ENCODE results near the gene HAT1.

HAT1 gene

DNA sequence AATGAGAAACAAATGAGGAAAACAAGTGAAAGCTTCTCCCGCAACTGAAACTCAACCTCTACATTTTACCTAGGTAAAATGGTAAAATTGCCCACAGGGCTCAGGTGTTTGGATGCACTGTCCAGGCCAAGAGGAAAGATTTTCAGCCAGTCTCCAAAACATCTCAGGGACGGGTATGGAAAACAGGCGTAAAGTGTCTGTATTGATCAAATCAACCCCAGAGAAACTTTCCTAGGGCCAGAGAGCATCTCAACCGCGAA lies 361 bp upstream of the HAT1 start:
- WGBS (ENCODE audit: extremely low coverage, insufficient coverage, low lambda C conversion rate), result no CpG with 5 or more reads among the region's 5 CpGs

GRCh38 chr2:171923206-171923605 lies 945 bp downstream of the HAT1 start:
- peak overlapping the region; percentile 98 for H3K56ac ChIP-seq (ENCODE audit: low read length)
- no peak for DNase-seq
- no peaks in the 10 kb centered on the region for H3K36me3 ChIP-seq (ENCODE audit: control insufficient read depth, insufficient read depth, low read length)
- H2BK5ac ChIP-seq (ENCODE audit: low read length), result no peak overlapping the region
- peak overlapping the region; percentile 11 for H3K4me3 ChIP-seq (ENCODE audit: low read length)
- H3K79me1 ChIP-seq (ENCODE audit: low read length), result peaks cover 3% of the 10 kb centered on the region
- H3K4me2 ChIP-seq (ENCODE audit: low read length), result peak overlapping the region; percentile 23
- peak overlapping the region; percentile 94 for H3K9ac ChIP-seq (ENCODE audit: low read length)
- WGBS (ENCODE audit: extremely low coverage, insufficient coverage, low lambda C conversion rate), result no CpG with 5 or more reads among the region's 13 CpGs
- no peak overlapping the region for H2AK5ac ChIP-seq (ENCODE audit: low read length)
- no peak overlapping the region for H4K5ac ChIP-seq (ENCODE audit: low read length)
- no peaks in the 10 kb centered on the region for H3K4me1 ChIP-seq (ENCODE audit: control insufficient read depth, low read depth, low read length)
- H2BK15ac ChIP-seq (replicated peaks; ENCODE audit: low read depth), result no peak overlapping the region
- no peak overlapping the region for H4K8ac ChIP-seq (ENCODE audit: low read depth, low read length)
- no peak overlapping the region for H3K23ac ChIP-seq (ENCODE audit: low read length)
- H2BK120ac ChIP-seq (ENCODE audit: low read depth, low read length), result no peak overlapping the region
- H3K79me2 ChIP-seq (ENCODE audit: control insufficient read depth, insufficient read depth, low read length), result peaks cover 11% of the 10 kb centered on the region
- H3K18ac ChIP-seq (ENCODE audit: low read length), result no peak overlapping the region
- no peak overlapping the region for H3K27ac ChIP-seq (ENCODE audit: low read depth, low read length)
- no peak overlapping the region for H3K4ac ChIP-seq (ENCODE audit: low read depth, low read length)
- H3K27me3 ChIP-seq (ENCODE audit: insufficient read depth, low read length, poor library complexity), result no peaks in the 10 kb centered on the region

More for the DNA sequence above, 361 bp upstream of the HAT1 start:
- H2BK120ac ChIP-seq (ENCODE audit: low read depth, low read length), result no peak overlapping the region
- H3K79me1 ChIP-seq (ENCODE audit: low read length), result peaks cover 3% of the 10 kb centered on the region
- no peak overlapping the region for H3K4me3 ChIP-seq (ENCODE audit: low read length)
- no peak overlapping the region for H2BK15ac ChIP-seq (replicated peaks; ENCODE audit: low read depth)
- no peaks in the 10 kb centered on the region for H3K36me3 ChIP-seq (ENCODE audit: control insufficient read depth, insufficient read depth, low read length)
- no peak overlapping the region for H4K8ac ChIP-seq (ENCODE audit: low read depth, low read length)
- H4K5ac ChIP-seq (ENCODE audit: low read length), result no peak overlapping the region
- no peak overlapping the region for H3K27ac ChIP-seq (ENCODE audit: low read depth, low read length)
- H3K27me3 ChIP-seq (ENCODE audit: insufficient read depth, low read length, poor library complexity), result no peaks in the 10 kb centered on the region
- H3K79me2 ChIP-seq (ENCODE audit: control insufficient read depth, insufficient read depth, low read length), result peaks cover 11% of the 10 kb centered on the region
- no peak overlapping the region for H2BK5ac ChIP-seq (ENCODE audit: low read length)
- peak overlapping the region; percentile 27 for H3K9ac ChIP-seq (ENCODE audit: low read length)
- H3K4ac ChIP-seq (ENCODE audit: low read depth, low read length), result no peak overlapping the region
- no peaks in the 10 kb centered on the region for H3K4me1 ChIP-seq (ENCODE audit: control insufficient read depth, low read depth, low read length)
- H3K56ac ChIP-seq (ENCODE audit: low read length), result peak overlapping the region; percentile 45
- no peak overlapping the region for H2AK5ac ChIP-seq (ENCODE audit: low read length)
- no peak overlapping the region for H3K23ac ChIP-seq (ENCODE audit: low read length)
- no peak overlapping the region for H3K18ac ChIP-seq (ENCODE audit: low read length)
- H3K4me2 ChIP-seq (ENCODE audit: low read length), result peak overlapping the region; percentile 28
- DNase-seq, result no peak

GRCh38 chr2:171924170-171924942 lies 2.1 kb downstream of the HAT1 start:
- Histone ChIP-seq H3K4me2 (ENCODE audit: low read length) (no peak overlapping the region), H2BK15ac (replicated peaks; ENCODE audit: low read depth) (no peak overlapping the region), H3K23ac (ENCODE audit: low read length) (no peak overlapping the region), H3K4me3 (ENCODE audit: low read length) (no peak overlapping the region), H2BK120ac (ENCODE audit: low read depth, low read length) (no peak overlapping the region), H2AK5ac (ENCODE audit: low read length) (no peak overlapping the region), H3K36me3 (ENCODE audit: control insufficient read depth, insufficient read depth, low read length) (no peaks in the 10 kb centered on the region), H3K4ac (ENCODE audit: low read depth, low read length) (no peak overlapping the region), H3K27me3 (ENCODE audit: insufficient read depth, low read length, poor library complexity) (no peaks in the 10 kb centered on the region), H3K56ac (ENCODE audit: low read length) (no peak overlapping the region), H2BK5ac (ENCODE audit: low read length) (no peak overlapping the region), H3K79me1 (ENCODE audit: low read length) (peaks cover 3% of the 10 kb centered on the region), H3K79me2 (ENCODE audit: control insufficient read depth, insufficient read depth, low read length) (peaks cover 11% of the 10 kb centered on the region), H4K8ac (ENCODE audit: low read depth, low read length) (no peak overlapping the region), H3K18ac (ENCODE audit: low read length) (no peak overlapping the region), H3K27ac (ENCODE audit: low read depth, low read length) (no peak overlapping the region), H4K5ac (ENCODE audit: low read length) (no peak overlapping the region), H3K4me1 (ENCODE audit: control insufficient read depth, low read depth, low read length) (no peaks in the 10 kb centered on the region), H3K9ac (ENCODE audit: low read length) (no peak overlapping the region)
- no CpG with 5 or more reads among the region's 17 CpGs for WGBS (ENCODE audit: extremely low coverage, insufficient coverage, low lambda C conversion rate)
- DNase-seq, result peak; percentile 37

DNA sequence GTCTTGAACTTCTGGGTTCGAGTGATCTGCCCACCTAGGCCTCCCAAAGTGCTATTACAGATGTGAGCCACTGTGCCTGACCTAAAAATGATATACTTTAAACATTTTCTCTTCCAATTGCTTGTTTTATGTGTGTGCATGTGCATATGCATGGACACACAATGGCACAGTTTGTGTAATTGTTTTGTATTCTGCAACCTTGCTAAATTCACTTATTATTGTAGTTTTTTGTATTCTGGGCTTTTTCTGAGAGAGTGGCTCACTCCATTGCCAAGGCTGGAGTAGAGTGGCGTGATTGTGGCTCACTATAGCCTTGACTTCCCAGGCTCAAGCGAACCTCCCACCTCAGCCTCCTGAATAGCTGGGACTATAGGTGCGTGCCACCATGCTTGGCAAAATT lies 8.1 kb downstream of the HAT1 start:
- WGBS (ENCODE audit: extremely low coverage, insufficient coverage, low lambda C conversion rate), result no CpG with 5 or more reads among the region's 4 CpGs
- no peak overlapping the region for H3K23ac ChIP-seq (ENCODE audit: low read length)

GRCh38 chr2:171939058-171939742 lies 16.9 kb downstream of the HAT1 start:
- H2BK15ac ChIP-seq (replicated peaks; ENCODE audit: low read depth), result no peak overlapping the region
- DNase-seq, result no peak
- H3K23ac ChIP-seq (ENCODE audit: low read length), result no peak overlapping the region
- WGBS (ENCODE audit: extremely low coverage, insufficient coverage, low lambda C conversion rate), result no CpG with 5 or more reads among the region's 9 CpGs
- no peak overlapping the region for H2BK5ac ChIP-seq (ENCODE audit: low read length)
- H4K5ac ChIP-seq (ENCODE audit: low read length), result no peak overlapping the region
- H3K27ac ChIP-seq (ENCODE audit: low read depth, low read length), result no peak overlapping the region
- no peak overlapping the region for H2BK120ac ChIP-seq (ENCODE audit: low read depth, low read length)
- H3K4ac ChIP-seq (ENCODE audit: low read depth, low read length), result no peak overlapping the region
- H3K79me1 ChIP-seq (ENCODE audit: low read length), result peaks cover 14% of the 10 kb centered on the region
- H3K18ac ChIP-seq (ENCODE audit: low read length), result no peak overlapping the region
- H2AK5ac ChIP-seq (ENCODE audit: low read length), result no peak overlapping the region
- no peak overlapping the region for H3K4me2 ChIP-seq (ENCODE audit: low read length)
- H3K9ac ChIP-seq (ENCODE audit: low read length), result no peak overlapping the region
- H3K36me3 ChIP-seq (ENCODE audit: control insufficient read depth, insufficient read depth, low read length), result peaks cover 2% of the 10 kb centered on the region
- no peak overlapping the region for H4K8ac ChIP-seq (ENCODE audit: low read depth, low read length)
- no peak overlapping the region for H3K4me3 ChIP-seq (ENCODE audit: low read length)
- no peaks in the 10 kb centered on the region for H3K27me3 ChIP-seq (ENCODE audit: insufficient read depth, low read length, poor library complexity)
- H3K56ac ChIP-seq (ENCODE audit: low read length), result no peak overlapping the region
- H3K4me1 ChIP-seq (ENCODE audit: control insufficient read depth, low read depth, low read length), result no peaks in the 10 kb centered on the region
- peaks cover 14% of the 10 kb centered on the region for H3K79me2 ChIP-seq (ENCODE audit: control insufficient read depth, insufficient read depth, low read length)

More for the DNA sequence above, 8.1 kb downstream of the HAT1 start:
- Histone ChIP-seq H3K18ac (ENCODE audit: low read length) (no peak overlapping the region), H2BK120ac (ENCODE audit: low read depth, low read length) (no peak overlapping the region), H3K9ac (ENCODE audit: low read length) (no peak overlapping the region), H4K5ac (ENCODE audit: low read length) (no peak overlapping the region), H3K4me3 (ENCODE audit: low read length) (no peak overlapping the region), H3K27ac (ENCODE audit: low read depth, low read length) (no peak overlapping the region), H3K4me1 (ENCODE audit: control insufficient read depth, low read depth, low read length) (no peaks in the 10 kb centered on the region), H3K27me3 (ENCODE audit: insufficient read depth, low read length, poor library complexity) (no peaks in the 10 kb centered on the region), H2AK5ac (ENCODE audit: low read length) (no peak overlapping the region), H2BK15ac (replicated peaks; ENCODE audit: low read depth) (no peak overlapping the region), H4K8ac (ENCODE audit: low read depth, low read length) (no peak overlapping the region), H3K56ac (ENCODE audit: low read length) (no peak overlapping the region), H3K4ac (ENCODE audit: low read depth, low read length) (no peak overlapping the region), H3K36me3 (ENCODE audit: control insufficient read depth, insufficient read depth, low read length) (no peaks in the 10 kb centered on the region), H3K79me2 (ENCODE audit: control insufficient read depth, insufficient read depth, low read length) (peaks cover 12% of the 10 kb centered on the region), H3K79me1 (ENCODE audit: low read length) (peaks cover 7% of the 10 kb centered on the region), H3K4me2 (ENCODE audit: low read length) (no peak overlapping the region), H2BK5ac (ENCODE audit: low read length) (no peak overlapping the region)
- DNase-seq, result no peak
